ENCODE data around the gene PRKN.

The PRKN gene

GRCh38 chr6:161649068-161649467, 1078.5 kb downstream of the PRKN start:
- in situ Hi-C loops (cut with MboI; ENCODE audit: low sequenced_read_pairs), result no loop called here

GRCh38 chr6:161647234-161647633, 1080.3 kb downstream of the PRKN start:
- in situ Hi-C loops (cut with MboI; ENCODE audit: low sequenced_read_pairs), result no loop called here

GRCh38 chr6:161644521-161644920, 1083.0 kb downstream of the PRKN start:
- in situ Hi-C loops (cut with MboI; ENCODE audit: low sequenced_read_pairs), result no loop called here

- in situ Hi-C loops (cut with MboI; ENCODE audit: low sequenced_read_pairs), result no loop called here
Observed at GRCh38 chr6:161641175-161641574, 1086.4 kb downstream of the PRKN start.

- in situ Hi-C loops (cut with MboI; ENCODE audit: low sequenced_read_pairs), result no loop called here
Observed at GRCh38 chr6:161639772-161640171, 1087.8 kb downstream of the PRKN start.

GRCh38 chr6:161637658-161638057, 1089.9 kb downstream of the PRKN start:
- in situ Hi-C loops (cut with MboI; ENCODE audit: low sequenced_read_pairs), result no loop called here

- in situ Hi-C loops (cut with MboI; ENCODE audit: low sequenced_read_pairs), result no loop called here
Observed at GRCh38 chr6:161636882-161637430, 1090.6 kb downstream of the PRKN start.

GRCh38 chr6:161635975-161636374, 1091.6 kb downstream of the PRKN start:
- in situ Hi-C loops (cut with MboI; ENCODE audit: low sequenced_read_pairs), result no loop called here

GRCh38 chr6:161634916-161635315, 1092.7 kb downstream of the PRKN start:
- in situ Hi-C loops (cut with MboI; ENCODE audit: low sequenced_read_pairs), result no loop called here

GRCh38 chr6:161631676-161632194, 1095.8 kb downstream of the PRKN start:
- in situ Hi-C loops (cut with MboI; ENCODE audit: low sequenced_read_pairs), result no loop called here

- in situ Hi-C loops (cut with MboI; ENCODE audit: low sequenced_read_pairs), result no loop called here
Observed at GRCh38 chr6:161630674-161631073, 1096.9 kb downstream of the PRKN start.

- in situ Hi-C loops (cut with MboI; ENCODE audit: low sequenced_read_pairs), result no loop called here
Observed at GRCh38 chr6:161626132-161626676, 1101.4 kb downstream of the PRKN start.

GRCh38 chr6:161624111-161624510, 1103.5 kb downstream of the PRKN start:
- in situ Hi-C loops (cut with MboI; ENCODE audit: low sequenced_read_pairs), result no loop called here

GRCh38 chr6:161622779-161623178, 1104.8 kb downstream of the PRKN start:
- in situ Hi-C loops (cut with MboI; ENCODE audit: low sequenced_read_pairs), result no loop called here

- in situ Hi-C loops (cut with MboI; ENCODE audit: low sequenced_read_pairs), result no loop called here
Observed at GRCh38 chr6:161618831-161619454, 1108.6 kb downstream of the PRKN start.

- in situ Hi-C loops (cut with MboI; ENCODE audit: low sequenced_read_pairs), result no loop called here
Observed at GRCh38 chr6:161613711-161614110, 1113.9 kb downstream of the PRKN start.

- in situ Hi-C loops (cut with MboI; ENCODE audit: low sequenced_read_pairs), result no loop called here
Observed at GRCh38 chr6:161608771-161609170, 1118.8 kb downstream of the PRKN start.

GRCh38 chr6:161607696-161608297, 1119.8 kb downstream of the PRKN start:
- in situ Hi-C loops (cut with MboI; ENCODE audit: low sequenced_read_pairs), result no loop called here

- in situ Hi-C loops (cut with MboI; ENCODE audit: low sequenced_read_pairs), result no loop called here
Observed at GRCh38 chr6:161602359-161602758, 1125.2 kb downstream of the PRKN start.

- in situ Hi-C loops (cut with MboI; ENCODE audit: low sequenced_read_pairs), result no loop called here
Observed at GRCh38 chr6:161598896-161599295, 1128.7 kb downstream of the PRKN start.

- in situ Hi-C loops (cut with MboI; ENCODE audit: low sequenced_read_pairs), result no loop called here
Observed at GRCh38 chr6:161596807-161597520, 1130.6 kb downstream of the PRKN start.

All from HL-60/S4 treated with retinoic acid at 250 ng/mL for 4 days and 3 days (cell line).